Right lung (tissue), 10 donors: Measurements from ENCODE around the gene CCDC60. TPM values are rescaled to one million over a fixed set of nuclear protein-coding genes. Genes with fewer than 3 reads are reported as not detected.

Experiments used
- DNase-seq, 2 donors: peaks; one replicate each; pipeline ENCODE4 v3.0.0-alpha.2; 2013
- long read RNA-seq, 8 donors: transcript quantifications; one replicate each; lab custom pipeline, GENCODE V29; 2026
- polyA plus RNA-seq, 5 donors: library from polyadenylated mRNA; unstranded; fragments of 120-200 nt; gene quantifications; one replicate each; pipeline versions ENCODE4 v1.2.1 to v1.2.3, GENCODE V29; 2013; ENCODE audit warnings: inconsistent platforms in 1 of 5, low replicate concordance in 1 of 5; ENCODE audit not compliant: insufficient read length in 5 of 5, insufficient read depth in 1 of 5

The CCDC60 gene
- 1 to 10 TPM in 4 of 5 donors, under 1 TPM in 1; 0.73 to 2.8 (median 1.6) TPM for polyA plus RNA-seq
- long read RNA-seq, donor 1, result 0 reads
- long read RNA-seq, donor 2, result 0 reads
- long read RNA-seq, donor 3, result 0 reads
- long read RNA-seq, donor 4, result 0 reads
- long read RNA-seq, donor 5, result 0 reads
- long read RNA-seq, donor 6, result 0 reads
- long read RNA-seq, donor 7, result 0 reads
- long read RNA-seq, donor 8, result 0 reads

- DNase-seq, result no peak
These were observed at the start of gene CCDC60 for GRCh38 chr12:119334430-119335170. Gene CCDC60 (plus strand): TSS chr12:119334729. CDS start chr12:119335177, 448 bp downstream.

- no peak for DNase-seq
These were observed 46.0 kb upstream of the CCDC60 start for GRCh38 chr12:119288576-119288975.

- no peak for DNase-seq
These were observed 41.5 kb upstream of the CCDC60 start for GRCh38 chr12:119292893-119293630.

- DNase-seq, result no peak
These were observed 40.3 kb upstream of the CCDC60 start for GRCh38 chr12:119294211-119294610.

GRCh38 chr12:119296535-119296934 lies 38.0 kb upstream of the CCDC60 start:
- peak in 1 of 2 donors; percentile 13 for DNase-seq

GRCh38 chr12:119299130-119299529 lies 35.4 kb upstream of the CCDC60 start:
- no peak for DNase-seq

- no peak for DNase-seq
These were observed 33.1 kb upstream of the CCDC60 start for GRCh38 chr12:119301379-119301778.

GRCh38 chr12:119302451-119303080 lies 32.0 kb upstream of the CCDC60 start:
- DNase-seq, result no peak

- DNase-seq, result no peak
These were observed 27.9 kb upstream of the CCDC60 start for GRCh38 chr12:119306593-119306992.

GRCh38 chr12:119307747-119308146 lies 26.8 kb upstream of the CCDC60 start:
- no peak for DNase-seq

- no peak for DNase-seq
These were observed 25.6 kb upstream of the CCDC60 start for GRCh38 chr12:119308708-119309456.

- DNase-seq, result no peak
These were observed 22.7 kb upstream of the CCDC60 start for GRCh38 chr12:119311878-119312277.

GRCh38 chr12:119312904-119313303 lies 21.6 kb upstream of the CCDC60 start:
- DNase-seq, result no peak

- no peak for DNase-seq
These were observed 20.2 kb upstream of the CCDC60 start for GRCh38 chr12:119314290-119314689.

- DNase-seq, result no peak
These were observed 14.9 kb upstream of the CCDC60 start for GRCh38 chr12:119319638-119320037.

GRCh38 chr12:119320678-119321077 lies 13.9 kb upstream of the CCDC60 start:
- no peak for DNase-seq

GRCh38 chr12:119322301-119322723 lies 12.2 kb upstream of the CCDC60 start:
- no peak for DNase-seq

- DNase-seq, result no peak
These were observed 8.7 kb upstream of the CCDC60 start for GRCh38 chr12:119325813-119326212.

GRCh38 chr12:119326341-119326740 lies 8.2 kb upstream of the CCDC60 start:
- no peak for DNase-seq

- no peak for DNase-seq
These were observed 7.1 kb upstream of the CCDC60 start for GRCh38 chr12:119327471-119327870.

- no peak for DNase-seq
These were observed 6.4 kb upstream of the CCDC60 start for GRCh38 chr12:119328111-119328510.
